SKM-1 treated with dmso at 0.1 percent for 144 hours (cell line): ENCODE data around the gene OCSTAMP.

Source experiments
- DNase-seq: peaks from one replicate; lab custom pipeline; 2025; ENCODE audit not compliant: unreplicated experiment; lab: John Stamatoyannopoulos, UW

OCSTAMP gene

GRCh38 chr20:46573788-46574584, 23.5 kb upstream of the OCSTAMP start:
- DNase-seq, result no peak

GRCh38 chr20:46573234-46573633, 22.8 kb upstream of the OCSTAMP start:
- no peak for DNase-seq

DNA sequence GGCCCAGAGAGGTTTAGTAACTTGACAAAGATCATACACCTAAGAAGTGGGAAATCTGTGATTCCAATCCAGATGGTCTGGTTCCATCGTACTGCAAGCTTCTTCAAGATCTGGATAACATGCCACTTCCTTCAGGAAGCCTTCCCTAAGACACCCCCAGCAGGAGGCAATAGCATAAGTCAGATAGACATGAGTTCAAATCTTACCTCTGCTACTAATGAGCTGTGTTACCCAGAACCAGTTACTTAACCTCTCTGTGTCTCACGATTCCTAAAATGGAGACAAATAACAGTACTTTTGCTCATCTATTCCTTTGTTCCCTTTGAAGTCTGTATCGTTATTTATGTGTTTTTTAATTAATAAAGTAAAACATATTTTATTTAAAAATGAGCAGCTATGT, 22.3 kb upstream of the OCSTAMP start:
- no peak for DNase-seq

- no peak for DNase-seq
Measured at GRCh38 chr20:46572153-46572552, 21.7 kb upstream of the OCSTAMP start.

DNA sequence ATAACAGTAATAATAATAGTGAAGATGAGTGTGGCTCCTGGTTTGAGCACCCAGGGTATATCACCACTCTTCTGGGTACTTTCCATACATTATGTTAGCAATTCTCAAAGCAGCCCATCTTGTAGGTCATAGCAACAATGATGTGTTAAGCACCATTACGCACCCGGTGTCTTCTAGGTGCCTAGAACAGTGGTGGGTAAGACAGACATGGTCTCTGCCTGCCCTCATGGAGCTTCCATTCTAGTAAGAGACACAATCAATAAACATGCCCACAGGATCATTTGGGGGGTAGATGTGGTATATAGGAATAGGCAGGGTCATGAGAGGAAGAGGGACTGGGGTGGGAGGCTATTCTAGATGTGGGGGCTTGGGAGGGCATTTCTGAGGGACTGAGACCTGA, 21.0 kb upstream of the OCSTAMP start:
- DNase-seq, result no peak

GRCh38 chr20:46570956-46571355, 20.5 kb upstream of the OCSTAMP start:
- no peak for DNase-seq

DNA sequence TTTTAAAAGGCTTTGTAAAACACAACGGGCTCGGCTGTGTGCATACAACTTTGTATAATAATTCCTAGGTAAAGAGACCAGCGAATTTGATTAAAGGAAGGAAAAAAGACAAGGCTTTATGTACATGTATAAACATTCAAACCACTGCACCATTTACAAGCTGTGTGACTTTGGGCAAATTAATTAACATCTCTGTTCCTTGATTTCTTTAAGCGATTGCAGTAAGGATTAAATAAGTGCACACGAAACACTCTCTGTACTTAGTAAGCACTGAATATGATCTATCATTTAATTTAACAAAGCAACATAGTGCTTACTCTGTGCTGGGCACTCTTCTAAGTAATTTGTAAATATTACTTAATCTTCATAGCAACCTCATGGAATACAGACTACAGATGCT, 19.5 kb upstream of the OCSTAMP start:
- DNase-seq, result no peak

GRCh38 chr20:46568570-46569129, 18.2 kb upstream of the OCSTAMP start:
- no peak for DNase-seq

GRCh38 chr20:46566125-46566524, 15.7 kb upstream of the OCSTAMP start:
- no peak for DNase-seq

DNA sequence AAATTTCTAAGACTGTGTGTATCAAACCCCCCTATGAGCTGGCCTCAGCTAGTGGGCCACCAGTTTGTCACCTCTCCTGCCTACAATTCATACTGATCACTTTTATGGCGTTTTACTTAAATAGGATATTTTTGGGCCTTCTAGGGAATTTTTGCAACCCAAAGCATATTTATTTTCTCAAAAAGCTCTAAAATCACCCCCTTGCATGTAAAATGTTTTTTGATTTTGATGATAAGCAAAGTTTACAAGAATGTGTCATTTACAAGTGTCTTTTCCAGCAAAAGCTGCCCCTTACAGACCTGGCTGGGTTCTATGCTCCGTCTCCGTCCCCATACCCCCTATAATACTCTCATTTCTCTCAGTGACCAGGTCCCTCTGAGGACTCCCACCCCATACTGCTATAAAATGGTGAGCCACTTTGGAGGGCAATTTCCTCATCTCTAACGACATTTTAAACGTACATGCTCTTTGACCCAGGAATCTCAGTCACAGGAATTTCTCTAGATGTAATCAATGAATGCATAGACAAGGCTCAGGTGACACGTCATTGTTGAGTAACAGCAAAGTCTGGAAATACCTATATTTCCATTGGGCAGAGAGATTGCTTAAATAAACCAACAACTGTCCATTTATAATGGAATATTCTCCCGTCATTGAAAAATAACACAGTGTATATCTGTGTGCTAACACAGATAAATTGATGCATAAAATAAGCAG, 13.9 kb upstream of the OCSTAMP start:
- DNase-seq, result no peak

DNA sequence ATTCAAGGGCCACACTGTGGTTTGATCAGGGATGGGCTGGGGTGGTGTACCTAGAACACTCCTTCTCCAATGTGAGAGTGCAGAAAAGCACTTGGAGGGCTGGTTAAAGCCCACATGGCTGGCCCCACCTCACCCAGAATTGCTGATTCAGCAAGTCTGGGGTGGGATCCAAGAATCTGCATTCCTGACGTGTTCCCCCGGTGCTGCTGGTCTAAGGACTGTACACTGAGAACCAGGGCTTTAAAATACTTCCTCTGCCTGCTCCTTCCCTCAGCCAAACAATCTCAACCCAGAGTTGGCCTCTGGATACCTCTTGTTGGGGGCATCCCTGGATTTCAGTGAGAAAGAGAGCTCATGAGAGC, 13.4 kb upstream of the OCSTAMP start:
- no peak for DNase-seq

DNA sequence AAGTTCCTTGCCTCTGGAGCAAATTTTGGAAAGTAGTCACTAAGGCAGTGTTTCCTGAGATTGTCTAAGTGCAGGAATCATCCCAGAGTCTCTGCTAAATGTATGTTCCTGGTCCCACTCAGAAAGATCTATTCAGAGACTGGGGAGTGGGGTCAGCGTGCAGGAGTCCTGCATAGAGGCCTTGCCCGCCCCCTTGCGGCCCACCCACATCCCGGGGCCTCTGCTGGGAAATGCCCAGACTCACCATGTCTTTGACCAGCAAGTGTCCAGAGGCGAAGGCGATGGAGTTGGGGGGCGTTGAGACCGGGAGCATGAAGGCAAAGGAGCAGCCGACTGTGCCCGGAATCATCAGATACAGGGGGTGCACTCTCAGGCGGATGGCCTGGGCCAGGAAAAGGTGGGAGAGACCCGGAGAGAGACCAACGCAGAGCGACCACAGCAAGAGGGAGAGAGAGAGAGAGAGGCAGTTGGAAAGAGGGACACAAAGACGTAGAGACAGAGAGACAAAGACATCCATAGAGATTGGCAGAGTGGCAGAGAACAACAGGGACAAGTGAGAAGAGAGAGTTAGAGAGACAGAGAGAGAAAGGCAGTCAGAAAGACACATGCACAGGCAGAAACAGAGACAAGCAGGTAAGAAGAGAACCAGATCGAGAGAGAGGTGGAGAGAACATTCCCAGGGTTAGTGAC, 12.9 kb upstream of the OCSTAMP start:
- DNase-seq, result no peak

DNA sequence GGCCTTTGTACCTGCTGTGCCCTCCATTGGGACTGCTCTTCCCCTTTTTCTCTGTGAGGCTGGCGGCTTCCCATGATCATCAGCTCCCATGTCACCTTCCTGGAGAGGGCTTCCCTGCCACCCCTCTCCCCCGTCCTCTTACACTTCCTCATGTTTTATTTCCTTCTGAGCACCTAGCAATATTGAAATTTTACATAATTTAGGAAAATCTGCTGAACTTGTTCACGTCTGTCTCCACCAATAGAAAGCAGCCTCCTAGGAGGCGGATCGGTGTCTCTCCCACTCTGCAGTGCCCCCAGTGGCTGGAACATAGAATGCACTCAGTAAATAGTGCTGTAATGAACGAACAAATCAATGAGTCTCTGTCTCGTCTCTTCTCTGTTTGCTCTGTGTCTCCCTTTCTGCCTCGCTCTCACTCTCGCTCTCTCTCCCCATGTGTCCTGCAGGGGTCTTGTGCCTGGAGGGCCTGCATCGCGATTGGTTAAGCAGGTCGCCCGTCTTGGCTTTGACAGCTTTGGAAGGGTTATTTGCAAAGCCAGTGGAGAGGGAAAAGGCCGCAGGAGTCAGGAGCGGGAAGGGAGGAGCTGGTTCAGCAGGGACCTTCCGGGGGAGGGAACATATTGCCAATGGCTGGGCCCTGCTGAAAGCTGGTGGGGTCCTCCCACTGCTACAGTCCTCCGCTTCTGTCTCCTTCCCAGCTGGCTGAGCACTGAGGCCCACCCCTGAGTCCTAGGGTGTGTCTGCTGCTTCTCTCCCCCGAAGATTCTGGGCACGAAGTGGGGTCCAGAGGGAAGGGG, 12.1 kb upstream of the OCSTAMP start:
- peak; percentile 55 for DNase-seq

- DNase-seq, result no peak
Measured at GRCh38 chr20:46562009-46562372, 11.5 kb upstream of the OCSTAMP start.

DNA sequence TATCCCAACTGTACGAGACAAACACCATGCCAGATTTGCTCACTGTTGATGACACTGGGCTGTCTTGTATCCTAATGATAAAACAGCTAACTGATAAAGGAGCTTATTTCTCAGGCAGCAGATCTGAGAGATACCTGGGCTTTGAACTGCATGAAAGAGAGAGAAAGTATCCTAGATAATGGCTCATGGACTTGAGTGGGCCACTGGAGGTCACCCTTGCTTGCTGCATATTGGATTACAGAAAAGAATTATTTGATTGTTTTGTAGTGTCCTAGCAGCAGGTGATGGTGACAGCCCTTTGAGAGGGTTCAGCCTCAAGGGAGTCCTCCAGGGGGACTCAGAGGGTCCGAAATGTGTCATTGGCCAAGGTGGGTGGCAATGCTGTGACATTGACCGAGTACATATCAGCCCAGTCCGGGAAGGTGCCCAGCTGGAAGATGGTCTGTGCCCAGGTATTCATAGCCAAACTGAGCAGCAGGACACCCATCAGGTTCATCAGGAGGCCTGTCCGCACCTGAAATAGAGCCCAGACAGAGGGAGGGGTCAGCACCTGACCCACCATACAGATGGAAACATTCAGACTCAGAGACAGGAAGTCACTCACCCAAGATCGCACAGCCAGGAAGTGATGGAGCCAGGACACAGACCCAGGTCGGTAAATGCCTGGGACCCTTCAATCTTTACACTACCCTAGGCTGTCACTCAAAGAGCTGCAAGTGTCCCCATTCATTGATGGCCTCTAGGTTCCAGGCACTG, 9.4 kb upstream of the OCSTAMP start:
- no peak for DNase-seq

DNA sequence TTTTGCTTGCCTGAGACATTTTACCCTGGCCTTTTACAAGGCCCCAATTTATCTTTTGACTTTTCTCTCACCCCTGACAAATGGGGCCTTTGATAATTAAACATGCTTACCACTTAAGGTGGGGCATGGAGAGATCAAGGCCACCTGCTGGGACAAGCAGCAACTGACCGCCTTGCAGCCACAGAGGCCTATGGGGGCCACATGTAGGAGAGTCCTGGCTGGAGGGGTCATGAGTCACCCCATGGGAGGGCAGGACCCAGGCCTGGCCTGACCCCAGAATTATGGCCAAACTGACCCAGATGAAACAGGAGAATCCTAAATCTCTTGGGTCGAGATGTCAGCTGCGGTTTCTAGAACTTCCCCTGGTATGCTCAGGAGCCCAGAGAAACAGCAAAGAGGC, 8.5 kb upstream of the OCSTAMP start:
- DNase-seq, result no peak

DNA sequence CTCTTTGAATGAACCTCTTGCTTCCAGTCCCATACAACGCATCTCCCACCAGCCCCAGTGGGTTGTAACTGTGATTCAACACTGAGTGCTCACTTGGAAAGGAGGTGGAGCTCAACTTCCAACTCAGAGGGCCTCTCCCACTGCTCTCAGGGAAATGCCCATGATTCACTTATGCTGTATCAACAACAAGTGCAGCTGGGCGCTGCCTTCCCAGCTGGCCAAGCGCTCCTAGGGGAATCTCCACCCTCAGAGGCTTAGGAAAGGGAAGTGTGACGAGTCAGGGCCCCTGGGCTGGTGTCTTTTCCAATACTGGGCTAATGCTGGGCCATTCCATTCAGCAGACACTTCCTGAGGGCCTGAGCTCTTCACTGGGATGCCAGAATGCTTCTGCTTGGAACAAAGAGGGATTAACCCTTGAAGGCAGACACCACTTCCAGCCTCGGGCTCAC, 8.1 kb upstream of the OCSTAMP start:
- DNase-seq, result no peak

DNA sequence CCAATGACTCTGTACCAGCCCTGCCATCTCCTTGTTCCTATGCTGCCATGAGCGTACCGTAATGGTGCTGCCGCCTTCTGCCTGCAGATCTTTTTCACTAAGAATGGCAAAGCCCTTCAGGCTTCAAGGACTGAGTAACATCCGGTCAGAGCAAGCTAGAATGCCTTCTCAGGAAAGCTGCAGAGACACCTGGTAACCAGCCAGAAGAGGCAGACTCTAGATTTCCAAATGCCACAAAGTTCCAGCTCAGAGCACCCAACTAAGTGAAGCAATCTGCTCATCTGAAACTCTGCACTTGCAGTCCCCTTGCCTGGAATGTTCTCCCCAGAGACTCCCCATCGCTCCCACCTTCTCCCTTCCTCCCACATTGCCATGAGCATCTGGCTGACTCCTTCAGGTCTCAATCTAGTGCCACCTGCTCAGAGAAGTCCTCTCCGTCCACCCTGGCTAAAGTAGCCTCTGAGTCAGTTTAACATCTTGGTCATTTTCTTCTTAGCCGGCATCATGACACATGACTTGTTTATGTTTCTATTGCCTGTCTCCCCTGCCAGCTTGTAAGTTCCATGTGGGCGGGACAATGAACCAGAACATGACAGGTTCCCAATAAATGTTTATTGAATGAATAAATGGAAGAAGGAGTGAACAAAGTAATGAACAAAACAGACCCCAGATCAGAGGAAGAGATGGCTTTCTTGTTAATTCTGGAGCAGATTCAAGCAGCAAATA, 6.9 kb upstream of the OCSTAMP start:
- DNase-seq, result no peak

- DNase-seq, result no peak
Measured at GRCh38 chr20:46555370-46555956, 5.0 kb upstream of the OCSTAMP start.
